Measurements from ENCODE around the gene GRXCR2.

The GRXCR2 gene

DNA sequence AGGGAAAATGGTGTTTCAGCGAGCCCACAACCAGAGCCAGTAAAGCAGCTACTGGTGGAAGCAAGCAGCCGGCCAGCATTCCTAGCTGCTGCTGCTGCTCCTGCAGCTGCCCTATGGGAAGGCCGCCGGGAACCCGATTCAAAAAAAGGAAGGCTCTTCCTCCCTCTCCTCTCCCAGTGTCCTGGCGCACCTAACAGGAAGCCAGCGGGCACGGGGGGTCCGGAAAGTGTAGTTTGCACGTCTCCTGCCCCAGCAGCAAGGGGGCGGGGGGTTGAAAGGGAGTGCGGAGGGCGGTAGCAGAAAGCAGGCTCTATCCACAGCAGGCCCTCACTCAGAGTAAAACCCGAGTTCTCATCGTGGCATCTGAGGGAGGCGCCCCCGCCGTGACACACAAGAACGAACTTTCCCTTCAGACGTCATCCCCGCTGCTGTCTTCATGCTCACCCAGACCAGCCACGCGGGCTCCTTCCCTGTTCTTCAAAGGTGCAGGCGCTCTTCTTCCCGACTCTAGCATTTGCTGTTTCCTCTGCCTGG lies 16.5 kb downstream of the GRXCR2 start:
- DNase-seq (ENCODE audit: low read depth, low spot score) = peak; percentile 60
- Histone ChIP-seq H3K4me3 (ENCODE audit: low read length) (peak overlapping the region; percentile 33; the same call in 1 of the 2 replicates), H3K27me3 (ENCODE audit: control insufficient read depth, insufficient read depth, low read length) (no peaks in the 10 kb centered on the region), H3K36me3 (ENCODE audit: control insufficient read depth, insufficient read depth, low read length) (no peaks in the 10 kb centered on the region), H3K9me3 (ENCODE audit: control insufficient read depth, insufficient read depth, low read length) (no peaks in the 10 kb centered on the region), H3K4me1 (ENCODE audit: control insufficient read depth, insufficient read depth, low read length) (no peaks in the 10 kb centered on the region; the same call in 1 of the 2 replicates), H3K27ac (ENCODE audit: low read length) (no peak overlapping the region)
- WGBS (ENCODE audit: insufficient coverage, insufficient read length) = no CpG with 5 or more reads among the region's 25 CpGs

DNA sequence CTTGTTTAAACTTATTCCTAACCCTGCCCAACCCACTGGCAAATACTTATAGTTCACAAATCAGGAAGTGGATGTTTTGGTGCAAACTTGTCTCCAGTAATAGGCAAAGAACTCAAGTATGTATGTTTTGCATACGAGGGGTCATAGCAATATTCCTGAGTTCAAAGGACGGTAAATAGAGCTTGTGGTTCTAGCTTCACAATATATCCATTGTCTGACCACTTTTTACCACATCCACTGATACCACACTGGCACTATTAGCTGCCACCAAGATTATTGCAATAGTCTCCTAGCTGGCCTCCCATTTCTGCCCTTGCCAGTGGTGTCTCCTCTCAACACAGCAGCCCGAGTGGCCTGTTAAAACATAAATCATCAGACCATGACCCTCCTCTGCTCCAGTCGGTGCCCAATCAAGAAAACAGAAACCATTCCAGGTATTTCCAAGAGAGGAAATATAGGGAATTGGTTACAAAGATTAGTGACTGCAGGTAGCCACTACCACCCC lies 17.0 kb downstream of the GRXCR2 start:
- H3K36me3 ChIP-seq (ENCODE audit: control insufficient read depth, insufficient read depth, low read length) = no peaks in the 10 kb centered on the region
- no peaks in the 10 kb centered on the region; the same call in 1 of the 2 replicates for H3K4me1 ChIP-seq (ENCODE audit: control insufficient read depth, insufficient read depth, low read length)
- H3K4me3 ChIP-seq (ENCODE audit: low read length) = peak overlapping the region; percentile 33; the same call in 1 of the 2 replicates
- no peak for DNase-seq (ENCODE audit: low read depth, low spot score)
- H3K9me3 ChIP-seq (ENCODE audit: control insufficient read depth, insufficient read depth, low read length) = no peaks in the 10 kb centered on the region
- H3K27ac ChIP-seq (ENCODE audit: low read length) = no peak overlapping the region
- WGBS (ENCODE audit: insufficient coverage, insufficient read length) = no CpG with 5 or more reads among the region's 4 CpGs
- H3K27me3 ChIP-seq (ENCODE audit: control insufficient read depth, insufficient read depth, low read length) = no peaks in the 10 kb centered on the region

DNA sequence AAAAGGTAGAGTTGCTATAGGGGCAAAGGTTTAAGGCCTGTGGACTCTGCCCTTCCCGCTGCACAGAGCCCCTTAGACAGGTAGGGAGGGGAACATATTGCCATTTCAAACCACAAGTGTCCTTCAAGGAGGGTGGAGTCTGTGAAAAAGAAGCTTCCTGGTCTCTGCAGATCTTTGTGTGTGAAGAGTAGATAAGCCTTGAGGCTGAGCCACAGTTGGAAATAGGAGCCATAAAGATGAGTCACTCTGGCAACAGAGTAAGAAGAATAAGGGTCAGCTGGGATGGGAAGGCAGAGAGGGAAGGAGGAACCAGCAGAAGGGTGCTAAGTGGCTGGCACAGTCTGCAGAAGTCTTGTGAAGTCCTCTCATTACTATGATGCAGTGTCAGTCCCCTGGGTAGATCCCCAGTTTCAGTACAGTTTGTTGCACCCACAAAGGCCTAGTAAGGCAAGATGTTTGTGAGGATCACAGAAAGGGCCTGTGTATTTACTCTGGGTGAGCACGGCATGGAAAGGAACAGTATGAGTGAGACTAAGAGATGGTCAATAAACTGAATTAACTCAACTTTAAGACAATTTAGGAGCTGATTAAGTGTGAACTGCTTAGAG lies 18.1 kb downstream of the GRXCR2 start:
- H3K4me1 ChIP-seq (ENCODE audit: control insufficient read depth, insufficient read depth, low read length) = no peaks in the 10 kb centered on the region; the same call in 1 of the 2 replicates
- H3K4me3 ChIP-seq (ENCODE audit: low read length) = no peak overlapping the region
- WGBS (ENCODE audit: insufficient coverage, insufficient read length) = no CpG with 5 or more reads among the region's 2 CpGs
- H3K27me3 ChIP-seq (ENCODE audit: control insufficient read depth, insufficient read depth, low read length) = no peaks in the 10 kb centered on the region
- no peak overlapping the region for H3K27ac ChIP-seq (ENCODE audit: low read length)
- DNase-seq (ENCODE audit: low read depth, low spot score) = no peak
- H3K9me3 ChIP-seq (ENCODE audit: control insufficient read depth, insufficient read depth, low read length) = no peaks in the 10 kb centered on the region
- H3K36me3 ChIP-seq (ENCODE audit: control insufficient read depth, insufficient read depth, low read length) = no peaks in the 10 kb centered on the region

DNA sequence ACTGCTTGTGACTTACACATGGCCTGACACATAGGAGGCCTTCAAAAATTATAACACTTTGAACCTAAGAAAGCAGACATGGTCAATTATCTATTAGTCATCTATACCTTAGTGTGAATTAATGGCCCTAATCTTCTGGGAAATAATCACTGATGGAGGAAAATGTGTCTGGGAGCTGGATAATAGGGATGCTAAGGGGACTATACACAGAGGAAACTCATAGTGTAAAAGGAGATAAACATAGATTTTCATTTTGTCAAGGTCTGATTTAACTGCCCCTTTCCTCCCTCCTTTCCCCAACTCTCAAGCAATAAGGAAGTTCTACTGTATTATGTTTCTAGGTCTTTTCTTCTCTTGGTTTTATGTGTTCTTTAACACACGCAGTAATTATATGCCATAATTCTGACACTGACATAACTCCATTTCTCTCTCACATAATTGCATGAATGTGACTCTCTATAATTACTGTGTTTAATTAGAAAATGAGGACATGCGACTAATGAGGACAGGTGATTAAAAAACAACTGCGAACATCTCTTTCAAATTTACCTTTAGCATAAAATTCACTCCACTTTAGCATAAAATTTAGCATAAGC lies 18.9 kb downstream of the GRXCR2 start:
- Histone ChIP-seq H3K9me3 (ENCODE audit: control insufficient read depth, insufficient read depth, low read length) (no peaks in the 10 kb centered on the region), H3K27me3 (ENCODE audit: control insufficient read depth, insufficient read depth, low read length) (no peaks in the 10 kb centered on the region), H3K4me1 (ENCODE audit: control insufficient read depth, insufficient read depth, low read length) (no peaks in the 10 kb centered on the region; the same call in 1 of the 2 replicates), H3K36me3 (ENCODE audit: control insufficient read depth, insufficient read depth, low read length) (no peaks in the 10 kb centered on the region), H3K27ac (ENCODE audit: low read length) (no peak overlapping the region), H3K4me3 (ENCODE audit: low read length) (no peak overlapping the region)
- no CpG with 5 or more reads among the region's 3 CpGs for WGBS (ENCODE audit: insufficient coverage, insufficient read length)
- no peak for DNase-seq (ENCODE audit: low read depth, low spot score)

DNA sequence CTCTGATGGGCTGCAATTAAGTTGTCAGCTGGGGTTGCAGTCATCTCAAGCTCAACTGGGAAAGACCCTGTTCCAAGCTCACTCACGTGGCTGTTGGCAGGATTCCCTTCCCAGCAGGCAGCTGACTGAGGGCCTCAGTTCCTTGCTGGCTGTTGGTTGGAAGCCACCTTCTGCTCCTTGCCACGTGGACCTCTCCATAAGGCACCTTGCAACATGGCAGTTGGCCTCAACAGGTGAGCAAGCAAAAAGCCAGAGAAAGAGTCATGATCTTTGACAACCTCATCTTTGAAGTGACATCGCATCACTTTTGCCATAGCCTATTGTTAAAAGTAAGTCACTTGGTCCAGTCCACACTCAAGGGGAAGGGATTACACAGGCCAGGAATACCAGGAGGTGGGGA lies 19.8 kb downstream of the GRXCR2 start:
- Histone ChIP-seq H3K27ac (ENCODE audit: low read length) (no peak overlapping the region), H3K4me1 (ENCODE audit: control insufficient read depth, insufficient read depth, low read length) (no peaks in the 10 kb centered on the region; the same call in 1 of the 2 replicates), H3K27me3 (ENCODE audit: control insufficient read depth, insufficient read depth, low read length) (no peaks in the 10 kb centered on the region), H3K9me3 (ENCODE audit: control insufficient read depth, insufficient read depth, low read length) (no peaks in the 10 kb centered on the region), H3K36me3 (ENCODE audit: control insufficient read depth, insufficient read depth, low read length) (no peaks in the 10 kb centered on the region), H3K4me3 (ENCODE audit: low read length) (no peak overlapping the region)
- WGBS (ENCODE audit: insufficient coverage, insufficient read length) = no CpG with 5 or more reads among the region's 3 CpGs
- no peak for DNase-seq (ENCODE audit: low read depth, low spot score)

DNA sequence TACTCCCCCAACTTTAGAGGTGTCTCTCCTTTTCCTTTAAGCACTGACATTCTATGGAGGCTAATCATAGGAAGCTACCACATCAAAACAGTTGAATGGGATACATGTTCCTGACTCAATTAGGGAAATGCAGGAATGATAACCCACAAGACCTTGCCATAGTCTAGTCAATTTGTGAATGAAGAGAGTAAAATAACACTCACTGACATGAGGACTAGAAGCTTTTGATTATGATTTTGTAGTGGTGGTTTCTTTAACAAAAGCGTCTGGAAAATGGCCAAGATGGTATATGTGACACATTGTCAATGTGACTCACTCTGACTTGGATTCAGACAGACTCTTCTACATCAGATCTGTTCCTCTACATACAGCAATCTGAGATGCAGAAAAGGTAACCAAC lies 24.0 kb downstream of the GRXCR2 start:
- Histone ChIP-seq H3K4me1 (ENCODE audit: control insufficient read depth, insufficient read depth, low read length) (no peaks in the 10 kb centered on the region), H3K4me3 (ENCODE audit: low read length) (no peak overlapping the region), H3K9me3 (ENCODE audit: control insufficient read depth, insufficient read depth, low read length) (no peaks in the 10 kb centered on the region), H3K36me3 (ENCODE audit: control insufficient read depth, insufficient read depth, low read length) (no peaks in the 10 kb centered on the region), H3K27ac (ENCODE audit: low read length) (no peak overlapping the region), H3K27me3 (ENCODE audit: control insufficient read depth, insufficient read depth, low read length) (no peaks in the 10 kb centered on the region)
- WGBS (ENCODE audit: insufficient coverage, insufficient read length) = no CpG with 5 or more reads among the region's 1 CpG
- DNase-seq (ENCODE audit: low read depth, low spot score) = no peak

DNA sequence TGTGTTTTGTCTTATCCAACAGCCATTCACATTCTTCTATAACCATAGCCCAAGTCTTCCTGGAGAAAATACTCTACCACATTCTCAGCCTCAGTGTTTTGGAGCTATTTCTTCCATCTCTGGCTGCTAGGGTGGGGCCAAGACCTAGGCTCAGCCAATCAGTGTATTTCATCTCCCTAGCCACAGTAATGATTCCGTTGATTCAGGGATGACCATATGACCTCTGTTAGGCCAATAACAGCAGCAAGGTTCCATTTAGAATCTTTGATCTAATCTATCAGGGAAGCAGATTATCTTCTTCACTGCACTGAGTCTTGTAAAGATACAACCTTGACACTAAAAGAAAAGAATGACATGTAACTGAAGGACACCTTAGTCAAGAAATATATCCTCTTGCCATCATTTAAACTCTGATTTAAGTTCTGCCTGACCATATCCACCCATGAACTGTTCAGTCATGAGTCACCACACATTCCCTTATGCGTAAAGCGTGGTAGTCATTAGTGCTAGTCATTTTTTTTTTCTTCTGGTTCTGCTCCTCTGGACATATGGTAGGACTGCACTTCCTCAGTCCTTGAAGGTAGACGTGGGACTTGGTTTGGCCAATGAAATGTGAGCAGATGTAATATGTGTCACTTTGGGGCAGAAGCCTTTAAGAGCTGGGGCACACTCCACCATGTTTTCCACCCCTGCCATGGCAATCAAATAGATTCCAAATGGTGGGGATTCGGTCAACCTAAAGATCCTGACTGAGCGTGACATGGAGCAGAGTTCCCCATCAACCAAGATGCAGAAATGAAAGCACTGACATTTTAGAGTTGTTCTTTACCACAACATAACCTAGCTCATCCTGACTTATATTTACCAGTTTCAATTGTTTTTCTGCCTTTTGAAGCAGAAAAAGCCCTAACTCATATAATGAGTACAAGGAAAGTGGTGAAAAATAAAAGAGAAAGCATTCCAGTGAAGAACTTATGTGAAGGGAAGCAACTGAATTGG lies 25.0 kb downstream of the GRXCR2 start:
- Histone ChIP-seq H3K9me3 (ENCODE audit: control insufficient read depth, insufficient read depth, low read length) (no peaks in the 10 kb centered on the region), H3K27me3 (ENCODE audit: control insufficient read depth, insufficient read depth, low read length) (no peaks in the 10 kb centered on the region), H3K4me1 (ENCODE audit: control insufficient read depth, insufficient read depth, low read length) (no peaks in the 10 kb centered on the region), H3K4me3 (ENCODE audit: low read length) (no peak overlapping the region), H3K27ac (ENCODE audit: low read length) (no peak overlapping the region), H3K36me3 (ENCODE audit: control insufficient read depth, insufficient read depth, low read length) (no peaks in the 10 kb centered on the region)
- no CpG with 5 or more reads among the region's 6 CpGs for WGBS (ENCODE audit: insufficient coverage, insufficient read length)
- DNase-seq (ENCODE audit: low read depth, low spot score) = no peak

DNA sequence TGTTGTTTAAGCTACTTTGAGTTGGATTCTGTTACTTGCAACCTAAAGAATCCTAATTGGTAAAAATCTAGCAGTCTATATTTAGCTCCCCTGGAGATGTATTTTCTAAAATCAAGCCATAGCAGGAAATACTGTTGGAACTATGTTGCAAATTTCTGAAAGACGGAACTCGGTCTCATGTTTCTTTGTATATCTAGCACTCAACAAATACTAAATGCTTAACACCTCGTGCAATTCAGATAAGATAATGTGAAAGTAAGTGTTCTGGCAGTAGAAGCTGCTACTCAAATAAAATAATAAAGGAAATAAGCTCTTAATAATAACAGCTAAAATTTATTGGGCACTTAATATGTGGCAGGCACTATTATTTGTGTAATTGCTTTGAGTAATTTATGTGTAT lies 26.7 kb downstream of the GRXCR2 start:
- no peaks in the 10 kb centered on the region for H3K4me1 ChIP-seq (ENCODE audit: control insufficient read depth, insufficient read depth, low read length)
- H3K9me3 ChIP-seq (ENCODE audit: control insufficient read depth, insufficient read depth, low read length) = no peaks in the 10 kb centered on the region
- H3K27ac ChIP-seq (ENCODE audit: low read length) = no peak overlapping the region
- H3K4me3 ChIP-seq (ENCODE audit: low read length) = no peak overlapping the region
- no CpG with 5 or more reads among the region's 3 CpGs for WGBS (ENCODE audit: insufficient coverage, insufficient read length)
- DNase-seq (ENCODE audit: low read depth, low spot score) = no peak
- no peaks in the 10 kb centered on the region for H3K27me3 ChIP-seq (ENCODE audit: control insufficient read depth, insufficient read depth, low read length)
- no peaks in the 10 kb centered on the region for H3K36me3 ChIP-seq (ENCODE audit: control insufficient read depth, insufficient read depth, low read length)

DNA sequence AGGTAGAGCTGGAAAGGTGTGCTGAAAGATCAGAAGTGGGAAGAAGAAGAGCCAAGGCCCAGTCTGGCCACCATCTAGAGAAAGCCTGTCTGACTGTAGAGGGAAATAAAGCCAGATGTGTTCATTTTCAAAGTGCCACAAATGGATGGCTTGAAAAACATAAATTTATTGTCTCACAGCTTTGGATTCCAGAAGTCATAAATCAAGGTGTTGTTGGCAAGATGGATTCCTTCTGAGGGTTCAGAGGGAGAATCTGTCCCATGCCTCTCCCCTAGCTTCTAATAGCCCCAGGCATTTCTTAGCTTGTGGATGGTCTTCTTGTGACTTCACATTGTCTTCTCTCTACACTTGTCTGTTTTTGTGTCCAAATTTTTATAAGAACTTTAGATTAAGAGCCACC lies 31.5 kb downstream of the GRXCR2 start:
- no peaks in the 10 kb centered on the region for H3K27me3 ChIP-seq (ENCODE audit: control insufficient read depth, insufficient read depth, low read length)
- no peaks in the 10 kb centered on the region for H3K9me3 ChIP-seq (ENCODE audit: control insufficient read depth, insufficient read depth, low read length)
- no peak for DNase-seq (ENCODE audit: low read depth, low spot score)
- no peak overlapping the region for H3K4me3 ChIP-seq (ENCODE audit: low read length)
- H3K4me1 ChIP-seq (ENCODE audit: control insufficient read depth, insufficient read depth, low read length) = no peaks in the 10 kb centered on the region
- no peaks in the 10 kb centered on the region for H3K36me3 ChIP-seq (ENCODE audit: control insufficient read depth, insufficient read depth, low read length)
- no peak overlapping the region for H3K27ac ChIP-seq (ENCODE audit: low read length)

DNA sequence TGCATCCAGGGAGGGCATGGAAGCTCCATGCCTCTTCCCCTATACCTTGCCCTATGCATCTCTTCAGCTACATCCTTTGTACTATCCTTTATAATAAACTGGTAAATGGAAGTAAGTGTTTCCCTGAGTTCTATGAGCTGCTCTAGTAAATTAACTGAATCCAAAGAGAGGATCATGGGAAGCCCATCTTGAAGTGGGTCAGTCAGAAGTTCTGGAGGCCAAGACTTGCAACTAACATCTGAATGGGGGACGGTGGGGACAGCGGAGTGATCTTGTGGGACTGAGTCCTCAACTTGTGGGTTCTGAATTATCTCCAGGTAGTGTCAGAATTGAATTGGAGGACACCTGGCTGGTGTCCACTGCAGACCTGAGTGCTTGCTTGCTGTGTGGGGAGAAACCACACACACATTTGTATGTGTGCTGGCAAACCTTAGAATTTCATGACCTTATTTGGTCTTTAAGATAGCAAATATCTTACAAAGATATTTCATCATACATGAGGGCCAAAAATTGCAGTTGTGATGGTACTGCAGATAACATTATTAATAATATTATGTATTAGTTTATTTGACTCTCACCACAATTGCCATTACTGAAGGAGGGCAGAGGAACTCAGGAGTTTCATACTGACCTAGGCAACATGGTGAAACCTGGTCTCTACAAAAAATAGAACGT lies 32.2 kb downstream of the GRXCR2 start:
- Histone ChIP-seq H3K36me3 (ENCODE audit: control insufficient read depth, insufficient read depth, low read length) (no peaks in the 10 kb centered on the region), H3K9me3 (ENCODE audit: control insufficient read depth, insufficient read depth, low read length) (no peaks in the 10 kb centered on the region), H3K4me3 (ENCODE audit: low read length) (no peak overlapping the region), H3K27ac (ENCODE audit: low read length) (no peak overlapping the region), H3K4me1 (ENCODE audit: control insufficient read depth, insufficient read depth, low read length) (peaks cover 1% of the 10 kb centered on the region; the same call in 1 of the 2 replicates), H3K27me3 (ENCODE audit: control insufficient read depth, insufficient read depth, low read length) (0 out of 2 replicates have a peak, but pooled peaks cover 1% of the 10 kb centered on the region)
- no peak for DNase-seq (ENCODE audit: low read depth, low spot score)
- no CpG with 5 or more reads among the region's 3 CpGs for WGBS (ENCODE audit: insufficient coverage, insufficient read length)

Measured in iPS DF 6.9 (cell line).